Cardiac fibroblast (primary cell): Measurements from ENCODE around the gene ZFP36.
"Not testable (repeated sequence)": the region's sequence is repeated elsewhere in the genome, so short reads cannot be mapped to it uniquely, and the experiment has no call there.

ENCODE experiments used
- DNase-seq, 2 donors: peaks; one replicate each; pipeline versions ENCODE4 v3.0.0 to v3.0.0-alpha.2; 2010; ENCODE audit warnings: low read depth in 2 of 2
- H3K4me3 ChIP-seq, 2 donors: replicated peaks in 1 of 2; 1 replicate in 1 of 2; 2 replicates in 1 of 2; pipeline ENCODE4 v1.5.1; 2011; ENCODE audit warnings: low read depth in 2 of 2, low read length in 2 of 2, mild to moderate bottlenecking in 2 of 2, moderate library complexity in 1 of 2
- CTCF ChIP-seq: IDR thresholded peaks from one replicate; pipeline ENCODE4 v1.5.1; 2011; ENCODE audit warnings: low read depth, mild to moderate bottlenecking, low read length, inconsistent platforms

The ZFP36 gene

GRCh38 chr19:39449116-39449797, 42.6 kb downstream of the ZFP36 start:
- no peak overlapping the region for H3K4me3 ChIP-seq
- TF ChIP-seq CTCF = no peak
- DNase-seq = no peak

DNA sequence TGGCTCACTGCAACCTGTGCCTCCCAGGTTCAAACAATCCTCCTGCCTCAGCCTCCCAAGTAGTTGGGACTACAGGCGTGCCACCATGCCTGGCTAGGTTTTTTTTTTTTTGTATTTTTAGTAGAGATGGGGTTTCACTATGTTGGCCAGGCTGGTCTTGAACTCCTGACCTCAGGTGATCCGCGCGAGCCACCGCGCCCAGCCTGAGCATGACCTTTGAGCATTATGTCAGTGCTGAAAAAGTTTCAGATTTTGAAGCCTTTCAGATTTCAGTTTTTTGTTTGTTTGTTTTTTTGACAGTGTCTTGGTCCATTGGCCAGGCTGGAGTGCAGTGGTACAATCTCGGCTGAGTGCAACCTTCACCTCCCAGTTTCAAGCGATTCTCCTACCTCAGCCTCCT, 44.6 kb downstream of the ZFP36 start:
- not testable (repeated sequence) for H3K4me3 ChIP-seq, DNase-seq
